ENCODE results near the gene SLC29A1. TPM values are rescaled to one million over a fixed set of nuclear protein-coding genes. Genes with fewer than 3 reads are reported as not detected.

Gene SLC29A1
- total RNA-seq, 1 experiment from 2014 or later: 108 TPM

DNA sequence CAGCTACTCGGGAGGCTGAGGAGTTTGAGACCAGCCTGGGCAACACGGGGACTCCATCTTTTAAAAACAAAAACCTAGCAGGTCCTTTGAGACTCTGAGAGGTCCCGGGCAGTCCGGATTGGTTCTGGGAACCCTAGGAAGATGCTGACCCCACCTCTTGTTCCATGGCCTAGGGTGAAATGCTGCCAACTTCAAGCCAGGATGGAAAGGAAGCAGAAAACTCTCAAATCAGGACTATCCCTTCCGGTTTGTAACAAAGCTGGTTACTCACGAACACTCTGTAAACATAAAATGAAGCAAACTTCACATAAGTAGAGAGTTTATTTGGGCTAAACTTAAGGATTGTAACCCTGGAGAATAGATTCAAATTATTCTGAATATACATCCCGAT is 36.8 kb upstream of the SLC29A1 start:
- Histone ChIP-seq H3K36me3 (ENCODE audit: insufficient read depth, low read length, poor library complexity, severe bottlenecking) (no peaks in the 10 kb centered on the region), H3K9me3 (ENCODE audit: low read depth, low read length, poor library complexity, severe bottlenecking) (no peaks in the 10 kb centered on the region), H3K4me1 (ENCODE audit: insufficient read depth, low read length, poor library complexity, severe bottlenecking) (no peaks in the 10 kb centered on the region), H3K27me3 (replicated peaks; ENCODE audit: insufficient read depth, low read depth, low read length, poor library complexity) (no peaks in the 10 kb centered on the region), H3K27ac (ENCODE audit: low read depth, low read length, poor library complexity, severe bottlenecking) (no peak overlapping the region), H3K4me3 (ENCODE audit: low read depth, low read length, poor library complexity, severe bottlenecking) (no peak overlapping the region)
- POLR2A ChIA-PET (ENCODE audit: low non-redundant PET): no interaction called here
- CTCF ChIA-PET: no interaction called here
- TF ChIP-seq EZH2 (IDR thresholded peaks at IDR 0.05; ENCODE audit: borderline replicate concordance, low read depth, low read length, poor library complexity, severe bottlenecking): no peak
- TF ChIP-seq, protein P1, sequence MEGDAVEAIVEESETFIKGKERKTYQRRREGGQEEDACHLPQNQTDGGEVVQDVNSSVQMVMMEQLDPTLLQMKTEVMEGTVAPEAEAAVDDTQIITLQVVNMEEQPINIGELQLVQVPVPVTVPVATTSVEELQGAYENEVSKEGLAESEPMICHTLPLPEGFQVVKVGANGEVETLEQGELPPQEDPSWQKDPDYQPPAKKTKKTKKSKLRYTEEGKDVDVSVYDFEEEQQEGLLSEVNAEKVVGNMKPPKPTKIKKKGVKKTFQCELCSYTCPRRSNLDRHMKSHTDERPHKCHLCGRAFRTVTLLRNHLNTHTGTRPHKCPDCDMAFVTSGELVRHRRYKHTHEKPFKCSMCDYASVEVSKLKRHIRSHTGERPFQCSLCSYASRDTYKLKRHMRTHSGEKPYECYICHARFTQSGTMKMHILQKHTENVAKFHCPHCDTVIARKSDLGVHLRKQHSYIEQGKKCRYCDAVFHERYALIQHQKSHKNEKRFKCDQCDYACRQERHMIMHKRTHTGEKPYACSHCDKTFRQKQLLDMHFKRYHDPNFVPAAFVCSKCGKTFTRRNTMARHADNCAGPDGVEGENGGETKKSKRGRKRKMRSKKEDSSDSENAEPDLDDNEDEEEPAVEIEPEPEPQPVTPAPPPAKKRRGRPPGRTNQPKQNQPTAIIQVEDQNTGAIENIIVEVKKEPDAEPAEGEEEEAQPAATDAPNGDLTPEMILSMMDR (conservative IDR thresholded peaks at IDR 0.05; ENCODE audit: low read depth, low read length): no peak
- DNase-seq (ENCODE audit: low spot score): no peak
- intact Hi-C loops (cut with micrococcal nuclease; ENCODE audit: unreplicated experiment): no loop called here
- BruUV-seq (replicated peaks): no TSS peak

- ChIA-PET CTCF (no interaction called here), POLR2A (ENCODE audit: low non-redundant PET) (no interaction called here)
- H3K27ac ChIP-seq (ENCODE audit: low read depth, low read length, poor library complexity, severe bottlenecking): no peak overlapping the region
- TF ChIP-seq, protein P1 (conservative IDR thresholded peaks at IDR 0.05; ENCODE audit: low read depth, low read length): no peak
- TF ChIP-seq EZH2 (IDR thresholded peaks at IDR 0.05; ENCODE audit: borderline replicate concordance, low read depth, low read length, poor library complexity, severe bottlenecking): no peak
- H3K4me1 ChIP-seq (ENCODE audit: insufficient read depth, low read length, poor library complexity, severe bottlenecking): no peaks in the 10 kb centered on the region
- H3K4me3 ChIP-seq (ENCODE audit: low read depth, low read length, poor library complexity, severe bottlenecking): no peak overlapping the region
- BruUV-seq (replicated peaks): no TSS peak
- H3K27me3 ChIP-seq (replicated peaks; ENCODE audit: insufficient read depth, low read depth, low read length, poor library complexity): no peaks in the 10 kb centered on the region
- intact Hi-C loops (cut with micrococcal nuclease; ENCODE audit: unreplicated experiment): no loop called here
- no peak for DNase-seq (ENCODE audit: low spot score)
- no peaks in the 10 kb centered on the region for H3K36me3 ChIP-seq (ENCODE audit: insufficient read depth, low read length, poor library complexity, severe bottlenecking)
- no peaks in the 10 kb centered on the region for H3K9me3 ChIP-seq (ENCODE audit: low read depth, low read length, poor library complexity, severe bottlenecking)
Observed at GRCh38 chr6:44188819-44189218, 34.6 kb upstream of the SLC29A1 start.

DNA sequence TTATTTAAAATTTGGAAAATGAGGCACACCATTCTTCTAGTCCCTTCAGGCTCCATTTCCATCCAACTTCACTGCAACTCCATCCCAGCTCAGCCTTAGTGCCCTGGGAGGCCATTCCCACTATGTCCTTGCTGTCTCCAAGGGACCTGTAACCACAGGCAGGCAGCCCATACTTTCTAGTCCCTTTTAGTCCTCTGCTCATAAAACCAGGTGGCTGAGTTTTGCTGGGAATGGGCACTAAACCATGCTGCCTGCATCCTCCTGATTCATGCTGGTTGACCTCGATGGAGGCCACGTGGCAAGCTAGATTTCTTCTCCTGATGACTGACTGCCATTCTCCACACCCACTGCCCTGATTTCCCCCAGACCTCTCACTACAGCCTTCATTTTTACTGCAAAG is 34.1 kb upstream of the SLC29A1 start:
- H3K4me1 ChIP-seq (ENCODE audit: insufficient read depth, low read length, poor library complexity, severe bottlenecking): no peaks in the 10 kb centered on the region
- H3K9me3 ChIP-seq (ENCODE audit: low read depth, low read length, poor library complexity, severe bottlenecking): no peaks in the 10 kb centered on the region
- no peaks in the 10 kb centered on the region for H3K36me3 ChIP-seq (ENCODE audit: insufficient read depth, low read length, poor library complexity, severe bottlenecking)
- H3K27ac ChIP-seq (ENCODE audit: low read depth, low read length, poor library complexity, severe bottlenecking): no peak overlapping the region
- intact Hi-C loops (cut with micrococcal nuclease; ENCODE audit: unreplicated experiment): no loop called here
- ChIA-PET POLR2A (ENCODE audit: low non-redundant PET) (no interaction called here), CTCF (no interaction called here)
- no peak for DNase-seq (ENCODE audit: low spot score)
- BruUV-seq (replicated peaks): no TSS peak
- H3K4me3 ChIP-seq (ENCODE audit: low read depth, low read length, poor library complexity, severe bottlenecking): no peak overlapping the region
- no peaks in the 10 kb centered on the region for H3K27me3 ChIP-seq (replicated peaks; ENCODE audit: insufficient read depth, low read depth, low read length, poor library complexity)
- no peak for TF ChIP-seq EZH2 (IDR thresholded peaks at IDR 0.05; ENCODE audit: borderline replicate concordance, low read depth, low read length, poor library complexity, severe bottlenecking)

GRCh38 chr6:44190715-44191114 is 32.7 kb upstream of the SLC29A1 start:
- Histone ChIP-seq H3K9me3 (ENCODE audit: low read depth, low read length, poor library complexity, severe bottlenecking) (no peaks in the 10 kb centered on the region), H3K27ac (ENCODE audit: low read depth, low read length, poor library complexity, severe bottlenecking) (no peak overlapping the region), H3K4me3 (ENCODE audit: low read depth, low read length, poor library complexity, severe bottlenecking) (no peak overlapping the region), H3K36me3 (ENCODE audit: insufficient read depth, low read length, poor library complexity, severe bottlenecking) (no peaks in the 10 kb centered on the region), H3K27me3 (replicated peaks; ENCODE audit: insufficient read depth, low read depth, low read length, poor library complexity) (no peaks in the 10 kb centered on the region), H3K4me1 (ENCODE audit: insufficient read depth, low read length, poor library complexity, severe bottlenecking) (no peaks in the 10 kb centered on the region)
- intact Hi-C loops (cut with micrococcal nuclease; ENCODE audit: unreplicated experiment): no loop called here
- ChIA-PET POLR2A (ENCODE audit: low non-redundant PET) (no interaction called here), CTCF (interaction anchor here (0.7 kb wide), 1 partner anchor 38 kb away, joined by 7 read pairs; no protein-coding TSS in a partner anchor)
- TF ChIP-seq EZH2 (IDR thresholded peaks at IDR 0.05; ENCODE audit: borderline replicate concordance, low read depth, low read length, poor library complexity, severe bottlenecking): no peak
- TF ChIP-seq, protein P1 (conservative IDR thresholded peaks at IDR 0.05; ENCODE audit: low read depth, low read length): no peak
- no TSS peak for BruUV-seq (replicated peaks)
- no peak for DNase-seq (ENCODE audit: low spot score)

Measured in A673 (cell line).